CD4-positive, alpha-beta T cell treated with Interleukin-21 for 1 hour (primary cell): ENCODE results near the gene SRGAP1.
A peak's percentile ranks its signal among the peaks of the same experiment; 100 is the strongest.
"Not testable (repeated sequence)": the region's sequence is repeated elsewhere in the genome, so short reads cannot be mapped to it uniquely, and the experiment has no call there.

Source experiments
- DNase-seq: peaks from one replicate; pipeline ENCODE4 v3.0.0-alpha.2; 2020

Gene SRGAP1

DNA sequence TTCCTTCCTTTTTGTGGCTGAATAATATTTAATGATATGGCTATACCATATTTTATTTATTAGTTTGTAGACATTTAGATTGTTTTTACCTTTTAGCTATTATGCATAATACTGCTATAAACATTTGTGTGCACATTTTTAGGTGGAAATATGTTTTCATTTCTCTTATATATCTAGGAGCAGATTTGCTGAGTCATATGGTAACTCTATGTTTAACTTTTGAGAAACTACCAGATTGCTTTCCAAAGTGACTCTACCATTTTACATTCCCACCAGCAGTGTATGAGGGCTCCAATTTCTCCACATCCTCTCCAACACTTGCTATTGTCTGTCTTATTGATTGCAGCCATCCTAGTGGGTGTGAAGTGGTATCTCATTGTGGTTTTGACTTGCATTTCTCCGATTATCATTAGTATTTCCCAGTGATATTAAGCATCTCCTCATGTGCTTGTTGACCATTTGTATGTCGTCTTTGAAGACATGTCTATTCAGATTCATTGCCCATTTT lies 217.4 kb downstream of the SRGAP1 start:
- DNase-seq, result no peak

DNA sequence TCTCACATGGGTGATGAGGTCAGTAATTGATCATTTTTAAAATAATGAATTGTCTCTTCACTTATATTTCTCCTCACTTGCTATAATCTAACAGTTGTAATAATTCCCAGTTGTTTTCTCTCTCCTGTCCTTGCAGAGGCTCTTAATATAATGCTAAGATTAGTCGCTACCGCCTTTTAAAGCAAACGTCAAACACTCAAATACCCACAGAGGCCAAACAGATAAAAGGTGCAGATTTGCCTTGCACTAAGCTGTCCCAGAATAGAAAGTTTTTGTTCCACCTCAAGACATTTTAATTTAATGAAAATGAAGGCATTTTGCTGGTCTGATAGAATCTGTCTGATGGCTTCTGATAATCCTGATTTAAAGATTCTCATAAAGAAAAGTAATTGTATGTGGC lies 218.6 kb downstream of the SRGAP1 start:
- no peak for DNase-seq

DNA sequence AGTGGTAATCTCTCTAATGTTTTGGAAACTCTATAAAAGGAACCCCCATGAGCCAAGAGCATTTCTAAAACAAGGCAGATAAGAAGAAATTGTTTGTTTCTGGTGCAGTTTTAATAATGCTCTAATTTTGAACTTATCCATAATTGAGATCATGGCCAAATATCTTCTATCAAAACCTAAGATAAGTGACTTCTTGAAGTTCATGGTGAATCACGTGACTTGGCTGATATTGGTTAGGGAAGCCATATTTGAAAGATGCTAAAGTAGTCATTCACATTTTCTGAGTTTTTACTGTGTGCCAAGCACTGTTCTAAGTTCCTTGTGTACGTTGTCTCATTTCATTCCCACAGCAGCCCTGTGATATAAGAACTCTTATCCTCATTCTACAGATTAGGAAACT lies 219.7 kb downstream of the SRGAP1 start:
- no peak for DNase-seq

DNA sequence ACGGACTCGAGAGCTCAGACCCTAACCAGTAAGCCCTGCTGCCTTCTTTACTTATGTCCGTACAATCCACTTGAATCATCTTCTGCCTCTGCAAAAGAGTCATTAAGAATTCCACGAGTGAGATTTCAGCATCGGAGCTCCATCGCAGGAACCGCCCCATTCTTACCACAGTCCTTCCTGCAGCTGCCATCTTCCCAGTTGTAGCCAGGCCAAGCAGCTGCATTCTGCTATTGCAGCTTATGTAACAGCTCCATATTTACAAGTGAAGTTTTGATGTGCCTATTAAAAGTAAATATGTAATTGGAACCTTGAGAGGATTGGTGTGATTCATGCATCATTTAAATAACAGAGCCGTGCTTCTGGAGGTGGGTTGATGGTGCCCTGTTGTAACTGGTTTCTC lies 220.2 kb downstream of the SRGAP1 start:
- no peak for DNase-seq

DNA sequence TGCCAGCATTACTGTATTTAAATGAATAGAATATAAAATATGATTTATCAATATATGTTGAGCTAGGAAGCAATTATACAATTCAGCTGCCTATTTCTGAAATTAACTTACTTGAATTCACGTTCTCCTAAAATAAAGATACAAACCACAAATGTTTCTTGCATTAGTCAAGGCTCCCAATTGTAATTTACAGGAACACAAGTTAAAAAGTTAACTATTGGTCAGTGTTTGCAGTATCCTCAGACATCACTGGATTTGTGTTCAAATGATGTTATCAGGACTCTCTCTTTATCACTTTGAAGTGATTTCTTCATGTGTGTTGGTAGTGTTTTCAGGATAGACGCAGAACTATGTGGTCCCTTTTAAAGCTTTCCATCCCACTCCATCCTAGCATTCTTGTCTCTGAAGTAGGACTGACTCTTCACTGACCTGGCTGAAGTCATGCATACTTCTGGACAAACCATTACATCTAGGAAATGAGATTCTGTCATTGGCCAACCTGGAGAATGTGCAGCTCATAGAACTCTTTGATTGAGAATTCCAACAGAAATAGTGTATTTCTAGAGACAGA lies 221.5 kb downstream of the SRGAP1 start:
- no peak for DNase-seq

DNA sequence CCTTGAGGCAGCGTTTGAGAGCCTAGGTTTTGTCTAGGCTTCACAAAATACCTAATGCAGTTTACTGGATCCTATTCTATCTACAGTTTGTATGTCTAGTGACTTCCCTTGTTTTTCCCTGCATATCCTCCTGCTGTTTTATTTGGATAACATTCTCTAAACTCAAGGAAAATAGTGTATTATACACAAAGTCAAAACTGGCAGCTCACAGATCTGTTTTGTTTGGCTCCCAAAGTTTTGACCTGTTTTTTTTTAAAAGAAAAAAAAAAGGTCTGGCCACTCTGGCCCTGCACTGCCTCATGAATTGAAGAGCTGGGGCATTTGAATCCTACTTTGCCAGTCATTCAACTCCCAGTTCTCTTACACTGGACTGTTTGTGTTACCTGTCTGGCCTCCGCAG lies 222.3 kb downstream of the SRGAP1 start:
- no peak for DNase-seq

DNA sequence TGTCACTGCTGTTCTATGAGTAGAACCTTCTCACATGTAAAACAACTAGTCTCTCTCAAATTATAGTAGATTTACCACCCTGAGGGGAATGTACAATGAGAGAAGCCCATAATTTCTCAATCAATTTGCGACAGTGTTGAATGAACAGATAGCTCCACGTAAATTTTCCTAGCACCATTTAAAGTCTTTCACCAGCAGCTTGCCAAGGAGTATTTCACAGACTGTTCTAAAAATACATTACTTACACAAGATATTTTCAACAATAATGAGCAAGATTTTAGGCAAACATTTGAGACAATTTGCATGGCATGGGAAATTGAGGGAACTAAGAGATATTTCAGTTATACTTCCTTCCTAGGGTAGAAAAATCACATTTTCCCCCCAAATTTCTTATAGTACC lies 226.0 kb downstream of the SRGAP1 start:
- no peak for DNase-seq

DNA sequence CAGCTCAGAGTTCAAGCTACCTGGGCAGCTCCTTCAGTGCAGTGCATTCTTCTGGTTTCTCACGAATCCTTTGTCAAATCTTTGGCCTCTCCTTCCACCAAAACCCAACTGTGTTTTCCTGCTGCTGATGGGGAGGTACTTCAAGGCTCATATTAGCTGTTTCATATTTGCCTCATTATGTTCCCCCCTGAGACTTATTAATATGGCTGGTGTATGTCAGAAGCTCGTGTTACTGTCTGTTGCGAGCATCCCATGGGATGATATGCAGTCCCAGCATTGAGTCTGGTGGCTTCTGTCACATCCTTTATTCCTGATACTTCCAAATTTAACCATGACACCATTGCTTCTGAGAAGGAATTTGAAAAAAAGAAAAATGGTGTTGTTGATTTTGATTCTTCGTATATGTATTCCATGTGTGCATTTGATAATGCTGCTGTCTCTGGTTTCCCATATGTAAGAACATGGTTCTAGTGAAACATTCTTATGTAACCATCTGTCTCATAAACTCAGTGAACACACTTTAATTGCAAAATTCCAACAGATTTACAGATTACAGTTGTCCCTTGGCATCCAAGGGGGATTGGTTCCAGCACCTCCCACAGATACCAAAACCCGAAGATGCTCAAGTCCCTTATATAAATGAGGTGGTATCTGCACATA lies 228.5 kb downstream of the SRGAP1 start:
- DNase-seq, result no peak

DNA sequence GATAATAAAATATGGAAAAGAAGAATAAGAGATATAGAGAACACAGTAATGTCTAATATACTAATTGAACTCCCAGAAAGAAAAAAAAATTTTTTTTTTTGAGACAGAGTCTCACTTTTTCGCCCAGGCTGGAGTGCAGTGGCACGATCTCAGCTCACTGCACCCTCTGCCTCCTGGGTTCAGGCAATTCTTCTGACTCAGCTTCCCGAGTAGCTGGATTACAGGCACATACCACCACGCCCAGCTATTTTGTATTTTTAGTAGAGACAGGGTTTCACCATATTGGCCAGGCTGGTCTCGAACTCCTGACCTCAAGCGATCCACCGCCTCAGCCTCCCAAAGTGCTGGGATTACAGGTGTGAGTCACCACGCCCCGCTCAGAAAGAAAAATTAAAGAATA lies 232.1 kb downstream of the SRGAP1 start:
- DNase-seq, result not testable (repeated sequence)

DNA sequence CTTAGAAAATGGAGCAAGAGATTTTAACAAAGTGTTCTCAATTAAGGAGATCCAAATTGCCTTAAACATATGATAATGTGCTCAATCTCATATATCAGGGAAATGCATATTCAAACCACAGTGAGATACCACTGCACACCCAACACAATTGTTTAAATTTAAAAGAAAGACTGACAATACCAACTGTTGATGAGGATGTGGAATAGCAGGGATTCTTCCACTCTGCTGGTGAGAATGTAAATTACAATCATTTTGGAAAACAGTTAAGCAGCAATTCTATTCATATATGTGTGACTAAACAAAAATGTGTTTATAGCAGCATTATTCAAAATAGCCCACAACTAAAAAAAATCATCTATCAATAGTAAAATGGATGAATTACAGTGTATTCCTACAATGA lies 233.4 kb downstream of the SRGAP1 start:
- DNase-seq, result no peak

DNA sequence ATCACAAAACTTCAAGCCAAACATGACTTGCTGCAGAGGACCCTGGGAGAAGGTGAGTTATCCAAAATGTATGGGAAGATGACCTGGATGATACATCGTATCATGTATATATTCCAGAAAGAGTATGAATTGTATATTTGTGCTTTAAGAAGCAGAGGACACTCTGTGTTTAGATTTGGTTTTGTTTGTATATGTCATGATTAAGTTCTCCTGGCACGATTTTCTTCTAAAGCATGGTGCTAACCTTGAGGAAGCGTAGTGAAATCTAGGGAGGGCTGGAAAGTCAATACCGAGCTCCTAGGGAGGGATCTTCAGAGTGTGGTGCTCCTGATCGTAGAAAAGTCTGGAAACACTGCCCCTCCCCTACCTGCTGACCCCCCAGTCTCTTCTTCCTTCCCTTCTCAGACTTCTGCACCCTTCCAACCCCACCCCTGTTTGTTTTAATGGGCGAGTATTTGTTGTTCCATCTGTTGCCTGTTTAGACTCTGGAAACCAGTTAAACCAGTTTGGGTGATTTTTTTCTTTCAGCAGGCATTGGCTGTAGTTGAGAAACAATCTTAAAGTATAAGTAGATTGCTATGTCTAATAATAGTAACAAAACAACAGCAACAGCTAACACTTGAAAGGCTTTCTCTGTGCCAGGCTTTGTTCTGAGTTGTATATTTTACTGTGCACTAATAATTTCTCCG lies 236.0 kb downstream of the SRGAP1 start:
- no peak for DNase-seq

DNA sequence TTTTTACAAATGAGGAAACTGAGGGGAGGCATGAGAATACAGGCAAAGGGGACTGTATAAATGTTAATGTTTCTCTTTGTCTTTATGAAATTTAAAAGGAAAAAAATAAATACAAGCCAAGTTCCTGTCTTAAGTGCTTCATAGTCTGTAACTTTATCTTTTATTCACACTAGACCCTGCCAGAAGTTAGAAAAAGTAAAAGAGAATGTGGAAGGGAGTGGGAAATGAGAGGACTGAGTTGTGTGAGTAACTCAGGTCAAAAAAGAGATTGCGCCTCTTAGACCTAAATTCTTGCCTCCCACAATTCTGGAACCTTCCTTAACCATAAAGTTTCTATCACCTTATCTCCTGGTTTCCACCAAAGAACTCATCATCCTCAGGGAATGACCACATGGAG lies 236.5 kb downstream of the SRGAP1 start:
- DNase-seq, result no peak

DNA sequence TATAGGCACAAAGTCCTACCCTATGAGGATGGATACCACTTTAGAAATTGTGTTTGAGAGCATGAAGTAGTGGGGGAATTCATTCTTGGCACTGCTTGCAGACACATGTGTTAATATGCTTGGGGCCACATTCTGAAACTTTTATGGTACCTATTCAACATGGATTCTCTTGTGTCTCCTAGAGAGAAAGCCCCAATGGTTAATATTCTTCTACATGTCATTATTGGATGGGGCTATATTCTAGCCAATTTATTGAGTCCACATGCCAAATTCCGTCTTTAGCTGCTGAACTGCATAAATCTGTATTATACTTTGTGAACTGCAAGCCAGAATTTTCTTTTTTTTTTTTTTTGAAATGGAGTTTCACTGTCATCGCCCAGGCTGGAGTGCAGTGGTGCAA lies 237.6 kb downstream of the SRGAP1 start:
- no peak for DNase-seq

DNA sequence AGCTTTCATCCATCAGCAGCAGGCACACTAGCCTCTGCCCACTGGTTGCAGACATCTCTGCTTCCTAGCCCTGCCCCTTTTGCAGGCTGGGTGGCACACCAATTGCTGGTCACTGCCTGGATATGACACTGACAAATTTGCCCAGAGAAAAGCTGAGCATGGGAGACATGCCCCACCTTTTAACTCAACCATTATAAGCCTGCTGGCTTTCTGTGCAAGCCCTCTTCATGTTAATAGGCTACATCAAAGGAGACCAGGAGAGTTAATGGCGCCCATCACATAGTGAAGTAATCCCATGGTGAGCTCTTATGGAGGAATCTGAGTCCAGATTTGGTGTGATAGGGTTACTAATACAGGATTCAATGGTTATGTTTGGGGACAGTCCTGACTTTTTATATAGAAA lies 238.4 kb downstream of the SRGAP1 start:
- no peak for DNase-seq

DNA sequence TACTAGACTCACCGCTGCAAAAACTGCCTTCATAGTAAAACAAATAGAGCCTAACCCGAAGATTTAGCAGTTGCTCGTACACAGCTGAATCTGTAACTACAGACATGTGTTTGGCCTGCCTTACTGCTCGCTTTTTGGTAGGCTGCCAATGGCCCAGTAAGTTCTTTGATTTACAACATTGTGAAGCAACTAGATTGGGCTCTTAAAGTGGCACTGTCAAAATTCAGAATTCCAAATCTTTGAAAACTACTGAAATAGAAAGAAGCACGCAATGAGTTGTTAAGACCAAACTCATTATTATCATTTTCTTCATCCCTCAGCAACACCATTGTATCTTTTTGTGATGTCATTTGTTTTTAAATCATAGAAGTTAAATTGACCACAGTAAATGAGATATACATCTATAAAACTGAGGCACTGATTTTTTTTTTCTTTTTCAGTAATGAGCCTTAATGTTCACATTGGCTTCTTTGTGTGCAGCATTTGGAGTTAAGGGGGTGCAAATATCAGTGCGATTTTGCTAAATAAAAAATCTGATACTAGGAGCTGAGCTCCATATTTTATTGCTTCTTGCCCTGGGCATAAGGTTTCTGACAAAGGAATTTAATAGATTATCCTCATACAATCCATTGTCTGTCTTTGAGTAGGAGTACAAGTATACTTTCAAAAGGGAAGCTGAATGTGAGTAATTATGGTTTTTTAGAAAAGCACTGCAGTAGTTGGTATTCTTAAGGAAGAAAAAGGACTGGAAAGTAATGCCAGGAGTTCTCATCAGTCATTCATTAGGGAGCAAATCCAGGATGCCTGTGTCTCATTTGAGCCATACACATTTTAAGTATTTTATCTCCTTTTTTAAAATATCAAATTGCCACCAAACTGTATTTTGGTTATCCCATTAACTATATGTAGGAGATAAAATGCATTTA lies 239.0 kb downstream of the SRGAP1 start:
- DNase-seq, result no peak

DNA sequence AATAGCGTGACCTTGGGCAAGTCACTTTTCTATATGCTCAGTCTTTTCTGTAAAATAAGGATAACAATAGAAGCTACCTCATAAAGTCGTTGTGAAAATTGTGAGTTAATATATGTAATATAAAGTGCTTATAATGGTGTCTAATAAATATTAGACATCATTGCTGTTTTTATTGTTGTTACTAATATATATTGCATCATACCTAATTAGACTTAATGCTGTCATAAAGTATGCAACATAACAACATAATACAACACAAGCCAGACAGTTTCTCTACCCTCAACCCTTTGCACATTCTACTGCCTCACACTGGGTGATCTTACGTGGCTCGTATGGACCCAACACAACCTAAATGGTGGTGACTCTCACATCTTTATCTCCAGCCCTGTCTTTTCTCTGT lies 240.7 kb downstream of the SRGAP1 start:
- no peak for DNase-seq

DNA sequence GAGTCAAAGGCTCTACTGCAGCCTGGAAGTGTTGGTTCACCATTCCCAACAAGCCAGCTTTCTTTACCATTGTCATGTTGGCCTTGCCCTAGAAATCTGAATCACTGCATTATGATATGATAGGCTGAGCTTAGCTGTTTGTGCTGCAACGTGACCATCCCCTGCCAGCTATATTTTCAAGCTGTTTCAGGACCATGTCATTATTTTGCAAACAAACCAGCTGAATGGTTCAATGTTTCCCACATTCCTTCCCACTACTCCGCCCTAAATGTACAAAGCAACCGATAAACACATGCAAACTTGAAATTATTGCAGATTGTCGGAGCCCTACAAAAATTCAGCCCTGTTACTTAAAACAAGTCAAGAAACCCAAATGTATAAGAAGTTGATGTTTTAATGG lies 241.5 kb downstream of the SRGAP1 start:
- no peak for DNase-seq

DNA sequence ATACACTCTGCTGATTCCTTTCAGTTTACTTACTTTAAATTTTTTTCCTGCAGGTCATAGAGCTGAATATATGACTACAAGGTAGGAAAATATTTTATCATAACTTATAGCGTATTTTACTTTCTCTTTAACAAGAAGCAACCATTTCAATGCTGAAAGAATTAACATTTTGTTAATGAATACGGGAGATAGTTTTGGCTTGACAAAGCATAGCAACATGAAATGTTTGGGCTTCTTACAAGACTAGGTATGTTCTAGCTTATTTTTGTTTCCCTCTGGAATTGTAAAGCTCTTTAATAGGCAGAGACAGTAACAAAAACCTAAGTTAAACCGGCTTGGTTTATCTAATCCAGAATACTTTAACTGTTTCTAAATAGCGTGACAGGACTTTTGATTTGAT lies 242.4 kb downstream of the SRGAP1 start:
- no peak for DNase-seq

DNA sequence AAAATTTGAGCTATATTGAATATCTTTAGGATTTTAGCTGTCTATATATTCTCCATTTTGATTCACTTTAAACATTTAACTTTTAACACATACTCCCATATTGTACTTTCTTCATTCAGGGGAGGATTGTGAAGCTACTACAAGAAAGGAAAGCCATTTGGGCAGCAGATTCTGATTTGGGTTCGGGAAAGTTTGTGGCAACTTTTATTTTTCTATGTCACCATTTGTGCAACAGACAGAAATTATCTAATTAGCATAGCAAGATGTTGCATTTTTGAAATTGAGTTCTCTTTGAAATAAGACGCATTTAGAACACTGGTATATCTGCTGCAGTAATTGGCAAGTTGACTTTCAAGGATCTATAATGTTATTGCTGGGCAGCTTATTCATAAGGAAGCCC lies 243.3 kb downstream of the SRGAP1 start:
- no peak for DNase-seq

DNA sequence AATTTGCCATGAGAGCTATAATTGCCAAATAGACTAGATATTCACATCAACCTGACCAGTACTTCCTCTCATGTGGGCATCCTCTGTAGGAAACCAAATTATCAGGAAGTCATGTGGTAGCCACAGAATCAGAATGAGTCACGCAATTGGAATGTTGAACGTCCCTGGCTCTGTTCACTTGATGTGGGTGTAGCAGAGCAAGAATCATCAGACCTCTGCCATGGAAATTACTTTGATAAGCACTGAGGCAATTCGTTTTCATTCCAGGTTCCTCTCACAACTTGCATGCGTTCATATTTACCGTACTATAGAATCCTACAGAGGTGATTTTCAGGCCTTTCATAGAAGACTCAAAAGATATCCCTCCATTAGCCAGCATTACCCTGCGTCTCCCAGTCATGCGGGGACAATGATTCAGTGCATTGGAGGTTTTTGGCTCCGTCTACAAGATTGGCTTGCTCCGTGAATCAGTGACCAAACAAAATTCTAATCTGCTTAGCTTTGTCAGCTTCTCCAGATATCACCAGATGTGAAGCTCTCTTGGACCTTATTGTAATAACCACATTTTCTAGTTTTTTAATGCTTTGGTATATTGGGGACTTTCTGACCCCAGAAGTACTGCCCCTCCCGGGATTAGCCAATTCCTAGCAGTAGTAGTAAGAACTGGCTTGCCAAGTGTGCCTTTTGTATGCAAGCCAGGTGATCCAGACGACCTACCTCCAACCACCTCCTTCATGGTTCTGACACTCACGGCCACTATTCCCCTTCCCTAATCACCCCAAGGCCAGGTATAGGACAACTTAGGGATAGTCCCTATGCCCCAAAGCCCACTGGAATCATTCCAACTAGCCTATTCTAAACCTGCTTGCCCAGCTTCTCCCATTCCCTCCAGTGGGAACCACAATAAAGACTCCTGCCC lies 244.2 kb downstream of the SRGAP1 start:
- DNase-seq, result peak; percentile 11

DNA sequence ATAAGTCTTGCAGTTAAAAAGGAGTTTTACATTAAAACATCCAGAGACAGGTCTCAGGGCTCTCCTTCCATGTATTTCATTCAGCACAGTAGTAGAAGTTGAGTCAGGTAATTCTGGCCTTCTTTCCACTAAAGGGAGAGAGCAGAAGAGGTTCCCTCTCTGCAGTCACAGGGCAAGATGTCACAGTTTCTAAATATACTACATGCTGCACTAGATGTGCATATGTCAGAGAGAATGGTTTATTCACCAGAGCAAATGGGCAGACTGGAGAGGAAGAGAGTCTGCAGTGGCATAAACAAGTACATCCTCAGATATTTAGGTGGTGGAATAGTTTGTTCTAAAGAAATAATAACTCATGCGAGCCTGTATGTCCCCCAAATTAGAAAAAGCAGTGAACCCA lies 245.5 kb downstream of the SRGAP1 start:
- DNase-seq, result no peak

DNA sequence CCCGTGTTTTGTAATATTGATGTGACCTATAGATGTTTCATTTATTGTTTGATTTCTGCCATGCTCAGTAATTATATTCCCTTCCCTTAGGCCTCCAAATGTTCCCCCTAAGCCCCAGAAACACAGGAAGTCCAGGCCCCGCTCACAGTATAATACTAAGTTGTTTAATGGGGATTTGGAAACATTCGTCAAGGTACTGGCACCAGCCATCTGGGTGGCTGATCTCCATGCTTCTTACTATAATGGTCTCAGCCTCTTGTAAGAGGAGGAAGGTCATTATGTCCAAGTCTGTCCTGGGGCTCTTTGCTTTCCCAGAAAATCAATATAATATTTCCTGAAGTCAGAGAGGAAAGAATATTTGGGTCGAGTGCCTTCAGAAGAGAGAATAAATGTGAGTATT lies 246.7 kb downstream of the SRGAP1 start:
- no peak for DNase-seq
